SW 1271 (cell line): ENCODE measurements around the gene CDK16.

Experiments
- DNase-seq, 2 experiments: peaks; one replicate each; lab custom pipeline; 2025; lab: John Stamatoyannopoulos, UW

Gene CDK16

DNA sequence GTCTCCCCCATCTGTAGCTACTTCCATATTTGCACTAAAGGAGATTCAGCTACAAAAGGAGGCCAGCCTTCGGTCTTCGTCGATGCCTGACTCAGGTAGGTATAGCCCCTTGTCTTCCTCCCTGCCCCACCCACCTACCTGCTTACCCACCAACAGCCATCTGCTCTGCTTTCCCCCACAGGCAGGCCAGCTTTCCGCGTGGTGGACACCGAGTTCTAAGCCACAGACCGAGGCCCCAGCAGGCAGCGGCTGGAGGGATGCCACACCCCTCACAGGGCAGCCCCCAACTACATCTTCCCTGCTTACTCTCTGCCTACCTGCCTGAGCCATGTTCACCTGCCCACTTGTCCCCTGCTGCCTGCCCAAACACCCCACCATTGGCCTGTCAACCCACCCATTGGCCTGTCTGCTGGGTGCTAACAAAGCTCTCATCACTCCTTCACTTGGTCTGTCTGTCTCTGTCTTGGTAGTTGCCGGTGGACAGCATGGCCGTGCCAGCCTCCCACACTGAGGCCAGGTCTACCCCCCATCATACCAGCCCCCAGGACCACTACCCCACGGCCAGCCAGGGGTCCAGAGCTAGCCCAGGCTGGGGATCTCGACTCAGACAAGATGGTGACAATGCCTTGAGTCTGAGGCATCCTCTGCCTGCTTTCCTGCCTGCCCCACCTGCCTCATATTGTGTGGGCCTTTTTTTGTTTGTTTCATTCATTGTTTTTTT, 10.2 kb downstream of the CDK16 start:
- DNase-seq: no peak

DNA sequence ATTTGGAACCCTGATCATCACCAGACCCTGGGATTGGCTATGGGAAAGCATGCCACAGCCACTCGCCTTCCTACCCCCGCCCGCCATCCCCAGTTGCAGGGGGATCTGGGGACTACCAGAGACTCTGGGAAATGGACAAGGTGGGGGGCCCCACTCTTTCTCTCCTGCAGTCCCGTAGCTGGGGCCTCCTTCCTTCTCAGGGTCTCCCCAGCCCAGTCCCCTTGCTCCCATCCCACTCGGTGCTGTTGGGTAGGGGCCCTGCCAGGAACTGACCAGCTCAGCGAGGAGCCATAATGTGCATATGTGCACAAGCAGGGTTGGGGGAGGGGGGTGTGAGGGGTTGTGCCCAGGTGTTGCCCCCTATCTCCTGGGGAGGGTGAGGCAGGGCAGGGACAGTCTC, 10.9 kb downstream of the CDK16 start:
- no peak for DNase-seq

DNA sequence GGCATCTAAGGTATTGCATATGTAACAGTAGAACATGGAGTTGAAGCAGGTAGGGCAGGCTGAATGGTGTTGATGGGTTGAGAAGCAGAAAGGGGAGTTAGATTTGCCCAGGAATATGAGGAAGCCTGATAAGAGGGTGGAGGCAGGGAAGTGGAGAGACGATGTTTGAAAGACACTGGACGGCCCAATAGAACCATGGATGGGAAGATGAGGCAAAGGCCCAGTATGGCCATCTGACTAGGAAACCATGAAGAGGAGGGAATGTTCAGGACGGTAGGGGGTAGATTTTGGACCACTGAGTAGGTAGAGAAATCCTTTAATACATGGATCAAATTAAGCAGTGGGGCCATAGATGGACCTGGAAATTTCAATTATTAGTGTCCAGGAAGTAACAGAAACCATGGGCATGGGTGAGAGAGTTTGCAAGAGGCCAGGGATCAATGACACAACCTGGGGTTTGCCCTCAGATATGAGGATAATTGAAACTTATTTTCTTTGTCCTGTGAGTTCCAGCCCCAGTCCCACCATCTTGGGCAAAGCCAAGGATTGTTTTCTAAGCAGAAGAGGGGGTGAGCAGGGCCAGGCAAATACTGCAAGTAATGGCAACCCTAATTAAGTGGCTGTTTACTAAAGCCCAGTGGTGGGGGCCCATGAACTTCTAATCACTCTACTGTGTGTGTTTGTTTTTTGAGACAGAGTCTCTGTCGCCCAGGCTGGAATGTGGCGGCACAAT, 11.8 kb downstream of the CDK16 start:
- no peak for DNase-seq

DNA sequence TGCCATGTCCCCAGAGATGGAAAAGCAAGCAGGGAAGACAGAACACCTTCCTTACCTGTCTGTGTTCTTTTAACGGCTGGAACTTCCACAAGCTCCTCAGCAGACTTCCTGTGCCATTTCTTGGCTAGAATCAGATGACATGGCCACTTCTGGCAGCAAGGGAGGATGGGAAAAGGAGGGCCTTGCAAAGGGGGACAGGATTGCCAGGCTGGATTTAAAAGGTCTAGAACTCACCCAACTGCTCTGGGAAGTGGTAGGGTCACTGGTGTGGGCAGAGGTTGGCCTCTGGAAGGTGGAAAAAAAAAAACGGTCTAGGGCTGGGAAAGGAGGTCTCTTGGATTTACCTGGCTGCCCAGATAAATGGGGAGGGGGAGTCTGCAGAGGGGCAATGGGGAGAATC, 12.7 kb downstream of the CDK16 start:
- DNase-seq: no peak

DNA sequence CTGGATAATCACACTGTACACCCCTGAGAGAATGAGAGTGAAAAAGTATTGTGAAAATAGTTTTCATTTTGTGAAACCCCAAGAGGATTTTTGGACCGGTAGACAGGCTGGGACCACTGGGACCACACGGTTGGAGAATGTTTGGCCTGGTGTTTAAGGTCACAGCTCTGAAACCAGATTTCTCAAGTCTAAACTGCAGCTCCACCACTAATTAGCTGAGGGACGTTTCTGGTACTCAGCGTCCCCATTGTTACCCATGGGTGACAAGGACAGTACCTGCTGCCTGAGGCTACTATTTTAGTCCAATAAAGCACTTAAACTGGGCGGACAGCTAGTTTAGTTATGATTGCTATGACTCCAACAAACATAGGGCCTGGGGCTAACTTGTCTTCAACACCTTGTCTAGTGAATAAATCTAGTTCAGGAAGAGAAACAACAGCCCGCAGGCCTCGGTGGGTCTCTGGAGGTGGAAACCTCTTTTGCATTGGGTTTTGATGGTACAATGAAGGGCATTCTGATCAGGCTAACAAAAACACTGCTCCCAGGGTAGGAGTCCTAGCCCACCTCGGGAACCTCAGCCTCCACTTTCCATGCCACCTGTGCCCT, 13.8 kb downstream of the CDK16 start:
- no peak for DNase-seq

DNA sequence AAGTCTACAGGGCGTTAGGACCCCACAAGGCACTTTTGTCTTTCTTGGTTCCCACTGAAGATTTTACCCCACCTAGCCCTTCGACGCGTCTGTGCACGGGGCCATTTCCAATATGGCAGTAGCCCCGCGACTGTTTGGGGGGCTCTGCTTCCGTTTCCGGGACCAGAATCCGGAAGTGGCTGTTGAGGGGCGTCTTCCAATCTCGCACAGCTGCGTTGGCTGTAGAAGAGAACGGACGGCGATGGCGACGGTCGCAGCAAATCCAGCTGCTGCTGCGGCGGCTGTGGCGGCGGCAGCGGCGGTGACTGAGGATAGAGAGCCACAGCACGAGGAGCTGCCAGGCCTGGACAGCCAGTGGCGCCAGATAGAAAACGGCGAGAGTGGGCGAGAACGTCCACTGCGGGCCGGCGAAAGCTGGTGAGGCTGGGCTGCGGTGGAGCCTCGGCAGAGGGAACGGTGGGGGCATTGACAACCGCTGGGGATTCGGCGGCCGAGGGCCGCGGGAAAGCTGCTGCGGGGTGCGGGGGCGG, 14.4 kb downstream of the CDK16 start, which contains the start of gene USP11:
USP11 (plus strand) TSS at position 207 of the 530 bp plus-strand sequence; CDS start at position 242, 35 bp downstream.
- DNase-seq: peak in 1 of 2 experiments; percentile 11

DNA sequence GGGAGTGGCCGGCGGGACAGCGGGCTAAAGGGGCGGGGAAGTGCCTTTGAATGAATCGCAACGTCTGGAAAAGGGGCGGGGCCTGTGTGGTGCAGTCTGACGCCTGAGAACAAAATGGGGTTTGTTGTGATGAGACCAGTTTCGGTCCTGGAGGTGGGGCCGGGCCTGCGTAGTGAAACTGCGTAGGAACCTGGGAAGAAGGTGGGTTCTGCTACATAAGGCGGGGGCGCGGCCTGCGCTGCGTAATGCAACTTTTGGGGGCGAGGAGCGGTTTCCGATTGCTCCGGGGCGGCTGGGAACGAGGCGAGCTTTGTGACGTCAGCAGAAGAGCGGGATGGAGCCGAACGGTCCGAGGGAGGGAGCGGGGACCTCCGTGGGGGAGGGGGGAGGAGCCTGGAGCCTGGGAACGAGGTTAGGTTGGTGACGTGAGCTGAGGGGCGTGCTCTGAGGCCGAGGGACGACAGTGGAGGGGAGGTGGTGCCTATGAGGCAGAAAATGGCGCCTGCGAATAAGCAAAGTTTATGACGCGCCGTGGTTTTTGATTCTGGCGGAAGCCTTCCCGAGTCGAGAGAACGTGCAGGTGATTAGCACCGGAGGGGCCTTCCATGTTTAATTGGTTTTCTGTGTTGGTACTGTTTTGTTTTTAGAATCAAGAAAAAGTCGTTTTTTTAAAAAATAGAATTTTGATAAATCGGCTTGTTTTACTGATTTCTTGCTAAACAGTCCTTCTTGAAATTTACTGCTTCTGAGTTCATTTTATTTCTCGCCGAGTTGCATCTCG, 15.0 kb downstream of the CDK16 start:
- DNase-seq: peak; percentile 57 to 87

DNA sequence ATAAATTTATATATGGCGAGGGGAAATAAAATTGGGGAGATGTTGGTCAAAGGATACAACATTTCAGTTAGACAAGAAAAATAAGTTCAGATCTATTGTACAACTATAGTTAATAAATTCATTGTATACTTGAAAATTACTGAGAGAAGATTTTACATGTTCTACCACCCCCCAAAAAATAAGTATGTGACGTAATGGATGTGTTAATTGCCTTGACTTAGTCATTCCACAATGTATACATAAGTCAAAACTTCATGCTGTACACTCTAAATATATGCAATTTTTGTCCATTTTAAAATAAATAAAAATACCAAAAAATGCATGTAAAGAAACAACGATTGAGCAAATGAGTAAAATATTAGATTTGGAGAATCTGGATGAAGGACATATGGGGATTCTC, 16.1 kb downstream of the CDK16 start:
- no peak for DNase-seq

DNA sequence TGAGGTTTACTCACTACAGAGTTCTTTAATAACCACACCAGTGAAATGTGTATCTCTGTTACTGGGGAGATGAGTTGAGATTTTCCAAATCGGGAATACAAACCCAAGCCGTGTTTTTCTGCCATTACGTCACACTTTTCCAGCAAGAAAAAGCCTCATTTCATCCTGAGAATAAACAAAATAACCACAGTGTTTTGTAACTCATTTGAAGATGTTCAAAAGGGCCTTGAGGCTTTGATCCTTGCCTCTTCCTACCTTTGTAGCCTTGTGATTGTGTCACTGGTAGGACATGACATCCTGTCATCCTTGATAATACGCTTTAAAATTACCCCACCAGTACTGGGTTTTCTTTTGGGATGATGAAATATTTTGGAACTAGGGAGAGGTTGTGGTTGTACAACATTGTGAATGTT, 17.2 kb downstream of the CDK16 start:
- no peak for DNase-seq

DNA sequence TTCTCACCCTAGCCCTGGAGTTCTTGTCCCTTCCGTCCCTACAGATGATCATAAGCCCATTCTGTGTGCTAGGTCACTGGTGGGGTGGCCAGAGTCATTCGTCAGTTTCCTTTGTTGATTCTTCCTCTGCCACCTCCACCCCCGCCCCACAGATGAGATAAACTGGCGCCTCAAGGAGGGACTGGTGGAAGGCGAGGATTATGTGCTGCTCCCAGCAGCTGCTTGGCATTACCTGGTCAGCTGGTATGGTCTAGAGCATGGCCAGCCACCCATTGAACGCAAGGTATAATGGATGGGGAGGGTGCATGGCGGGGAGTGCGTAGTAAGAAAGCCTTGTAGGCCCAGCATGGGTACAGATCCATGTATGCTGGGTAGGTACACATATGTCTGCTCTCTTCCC, 20.7 kb downstream of the CDK16 start:
- DNase-seq: no peak

DNA sequence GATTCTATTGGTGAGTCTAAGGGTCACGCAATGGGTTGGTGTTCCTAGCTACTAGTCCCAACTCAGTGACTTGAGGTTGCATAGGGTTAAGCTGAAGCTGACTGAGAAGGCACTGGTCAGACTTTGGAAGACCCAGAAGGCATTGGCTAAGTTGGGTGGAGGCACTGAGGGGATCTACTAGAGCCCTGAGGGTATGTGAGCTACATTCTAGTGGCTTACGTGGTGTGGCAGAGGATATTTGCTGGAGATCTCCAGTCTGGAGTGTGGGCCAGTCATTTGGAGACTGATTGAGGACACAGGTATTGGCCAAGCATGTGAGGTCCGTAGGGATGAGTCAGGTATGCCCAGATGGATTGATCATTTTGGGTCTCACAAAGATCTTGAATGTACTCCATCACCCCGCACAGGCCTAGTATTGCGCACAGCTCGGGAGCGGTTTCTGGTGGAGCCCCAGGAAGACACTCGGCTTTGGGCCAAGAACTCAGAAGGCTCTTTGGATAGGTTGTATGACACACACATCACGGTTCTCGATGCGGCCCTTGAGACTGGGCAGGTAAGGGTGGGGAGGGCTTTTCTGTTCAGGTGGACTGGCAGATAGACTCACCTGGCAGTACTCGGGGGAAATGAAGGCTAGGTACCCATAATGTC, 21.5 kb downstream of the CDK16 start:
- no peak for DNase-seq

DNA sequence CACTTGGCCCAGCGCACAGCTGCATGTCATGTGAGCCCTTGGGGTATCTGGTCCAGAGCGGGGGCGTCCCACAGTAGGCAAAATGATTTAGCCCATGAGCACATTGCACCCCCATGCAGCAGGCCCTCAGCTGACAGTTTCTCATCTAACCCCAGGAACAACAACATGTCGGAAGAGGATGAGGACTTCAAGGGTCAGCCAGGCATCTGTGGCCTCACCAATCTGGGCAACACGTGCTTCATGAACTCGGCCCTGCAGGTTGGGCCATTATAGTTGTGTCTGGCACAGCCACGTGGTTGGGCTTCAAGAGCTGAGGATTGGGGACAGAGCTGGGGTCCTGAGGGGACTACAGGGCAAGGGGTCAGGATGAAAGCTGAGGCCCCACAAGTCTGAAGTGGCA, 22.1 kb downstream of the CDK16 start:
- DNase-seq: no peak

DNA sequence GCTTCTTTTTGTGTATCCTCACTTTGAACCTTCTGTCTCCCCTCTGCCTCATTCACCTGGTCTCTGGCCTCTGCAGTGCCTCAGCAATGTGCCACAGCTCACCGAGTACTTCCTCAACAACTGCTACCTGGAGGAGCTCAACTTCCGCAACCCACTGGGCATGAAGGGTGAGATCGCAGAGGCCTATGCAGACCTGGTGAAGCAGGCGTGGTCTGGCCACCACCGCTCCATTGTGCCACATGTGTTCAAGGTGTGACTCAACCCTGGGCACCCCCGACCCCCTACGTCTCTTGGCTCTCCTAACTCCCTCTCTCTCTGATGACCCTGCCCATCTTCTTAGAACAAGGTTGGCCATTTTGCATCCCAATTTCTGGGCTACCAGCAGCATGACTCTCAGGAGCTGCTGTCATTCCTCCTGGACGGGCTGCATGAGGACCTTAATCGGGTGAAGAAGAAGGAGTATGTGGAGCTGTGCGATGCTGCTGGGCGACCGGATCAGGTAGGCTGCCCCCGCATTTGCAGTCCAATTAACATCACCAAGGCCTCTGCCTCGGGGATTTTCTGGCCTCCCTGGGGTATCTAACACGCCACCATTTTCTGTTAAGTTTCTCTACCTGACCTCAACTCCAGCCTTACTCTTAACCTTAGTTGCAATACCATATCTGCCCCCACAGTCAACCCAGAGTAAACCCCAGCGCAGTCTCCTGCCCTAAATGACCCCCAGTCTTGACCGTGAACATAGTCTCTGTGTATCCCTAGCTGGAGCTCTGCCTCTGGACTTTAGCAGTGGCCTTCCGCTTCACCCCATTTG, 22.9 kb downstream of the CDK16 start:
- no peak for DNase-seq

DNA sequence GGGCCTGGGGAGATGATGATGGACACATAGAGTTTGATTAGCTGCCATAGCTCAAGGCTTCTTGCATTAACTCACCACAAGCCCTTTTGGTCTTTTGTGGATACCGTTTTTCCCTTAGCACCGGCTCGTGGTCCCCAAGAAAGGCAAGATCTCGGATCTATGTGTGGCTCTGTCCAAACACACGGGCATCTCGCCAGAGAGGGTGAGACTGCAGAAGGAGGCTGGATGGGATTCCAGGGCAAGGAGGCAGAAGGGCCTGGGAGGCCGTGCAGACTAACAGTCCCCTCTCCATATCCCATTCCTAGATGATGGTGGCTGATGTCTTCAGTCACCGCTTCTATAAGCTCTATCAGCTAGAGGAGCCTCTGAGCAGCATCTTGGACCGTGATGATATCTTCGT, 23.8 kb downstream of the CDK16 start:
- DNase-seq: no peak

DNA sequence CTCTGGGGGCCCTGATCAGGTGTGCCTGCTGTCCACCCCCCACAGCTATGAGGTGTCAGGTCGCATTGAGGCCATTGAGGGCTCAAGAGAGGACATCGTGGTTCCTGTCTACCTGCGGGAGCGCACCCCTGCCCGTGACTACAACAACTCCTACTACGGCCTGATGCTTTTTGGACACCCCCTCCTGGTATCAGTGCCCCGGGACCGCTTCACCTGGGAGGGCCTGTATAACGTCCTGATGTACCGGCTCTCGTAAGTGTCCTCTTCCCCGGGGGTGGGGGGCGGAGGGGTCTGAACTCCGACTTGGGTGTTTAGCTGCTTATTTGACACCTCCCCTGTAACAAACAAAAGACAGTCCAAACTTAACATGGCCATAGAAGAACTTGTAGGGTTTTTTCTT, 24.9 kb downstream of the CDK16 start:
- DNase-seq: no peak

DNA sequence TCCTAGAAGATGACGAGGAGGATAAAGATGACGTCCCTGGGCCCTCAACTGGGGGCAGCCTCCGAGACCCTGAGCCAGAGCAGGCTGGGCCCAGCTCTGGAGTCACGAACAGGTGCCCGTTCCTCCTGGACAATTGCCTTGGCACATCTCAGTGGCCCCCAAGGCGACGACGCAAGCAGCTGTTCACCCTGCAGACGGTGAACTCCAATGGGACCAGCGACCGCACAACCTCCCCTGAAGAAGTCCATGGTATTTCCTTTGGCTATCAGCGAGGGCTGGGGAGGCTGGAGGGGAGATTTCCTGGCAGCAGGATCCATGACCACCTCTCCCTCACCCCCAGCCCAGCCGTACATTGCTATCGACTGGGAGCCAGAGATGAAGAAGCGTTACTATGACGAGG, 26.2 kb downstream of the CDK16 start:
- DNase-seq: no peak

DNA sequence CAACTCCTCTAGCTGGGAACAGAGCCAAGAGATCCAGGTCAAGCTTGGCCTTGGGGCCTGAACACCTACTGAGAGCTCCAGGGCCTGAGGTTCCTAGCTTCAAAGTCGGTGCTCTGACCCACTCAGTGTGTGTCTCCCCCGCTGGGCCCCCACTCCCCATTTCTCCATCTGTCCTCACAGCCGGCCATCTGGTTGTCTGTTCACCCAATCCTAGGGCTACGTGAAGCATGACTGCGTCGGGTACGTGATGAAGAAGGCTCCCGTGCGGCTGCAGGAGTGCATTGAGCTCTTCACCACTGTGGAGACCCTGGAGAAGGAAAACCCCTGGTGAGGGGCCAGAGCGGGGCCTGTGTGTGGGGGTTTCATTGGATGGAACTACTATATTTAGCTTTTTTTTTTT, 26.7 kb downstream of the CDK16 start:
- no peak for DNase-seq

DNA sequence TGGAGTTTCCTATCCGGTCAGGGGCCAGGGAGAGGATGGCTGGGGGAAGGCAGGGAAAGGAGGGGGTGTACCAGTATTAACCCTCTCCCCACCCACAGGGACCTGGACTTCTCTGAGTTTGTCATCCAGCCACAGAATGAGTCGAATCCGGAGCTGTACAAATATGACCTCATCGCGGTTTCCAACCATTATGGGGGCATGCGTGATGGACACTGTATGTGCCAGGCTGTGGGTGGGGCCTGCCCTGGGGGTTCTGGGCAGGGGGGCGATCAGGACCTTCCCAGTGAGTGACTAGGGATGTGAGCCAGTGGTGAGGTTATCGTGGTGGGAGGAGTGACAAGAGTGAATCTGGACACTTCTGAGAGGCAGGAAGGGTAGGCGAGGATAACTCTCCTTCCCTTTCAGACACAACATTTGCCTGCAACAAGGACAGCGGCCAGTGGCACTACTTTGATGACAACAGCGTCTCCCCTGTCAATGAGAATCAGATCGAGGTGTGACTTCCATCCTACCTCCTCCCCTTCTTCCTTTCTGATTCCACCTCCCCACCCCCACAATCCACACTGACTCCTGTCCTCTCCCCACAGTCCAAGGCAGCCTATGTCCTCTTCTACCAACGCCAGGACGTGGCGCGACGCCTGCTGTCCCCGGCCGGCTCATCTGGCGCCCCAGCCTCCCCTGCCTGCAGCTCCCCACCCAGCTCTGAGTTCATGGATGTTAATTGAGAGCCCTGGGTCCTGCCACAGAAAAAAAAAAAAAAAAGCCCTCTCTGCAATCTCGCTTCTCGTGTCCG, 28.9 kb downstream of the CDK16 start:
- no peak for DNase-seq

DNA sequence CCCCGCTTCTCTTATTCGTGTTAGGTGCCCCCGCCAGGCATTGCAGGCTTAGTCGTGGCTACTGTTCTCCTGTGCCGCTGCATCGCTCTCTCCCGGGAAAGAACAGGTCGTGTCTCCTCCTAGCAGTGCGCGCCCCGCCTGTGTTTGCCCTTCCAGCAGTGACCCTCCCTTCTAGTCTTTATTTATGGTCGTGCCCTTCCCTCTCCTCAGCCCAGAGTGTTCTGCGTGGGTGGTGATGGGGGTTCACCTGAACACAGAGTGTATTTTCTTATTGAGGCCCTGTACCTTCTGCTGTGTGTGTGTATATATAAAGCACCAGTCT, 29.5 kb downstream of the CDK16 start:
- no peak for DNase-seq

DNA sequence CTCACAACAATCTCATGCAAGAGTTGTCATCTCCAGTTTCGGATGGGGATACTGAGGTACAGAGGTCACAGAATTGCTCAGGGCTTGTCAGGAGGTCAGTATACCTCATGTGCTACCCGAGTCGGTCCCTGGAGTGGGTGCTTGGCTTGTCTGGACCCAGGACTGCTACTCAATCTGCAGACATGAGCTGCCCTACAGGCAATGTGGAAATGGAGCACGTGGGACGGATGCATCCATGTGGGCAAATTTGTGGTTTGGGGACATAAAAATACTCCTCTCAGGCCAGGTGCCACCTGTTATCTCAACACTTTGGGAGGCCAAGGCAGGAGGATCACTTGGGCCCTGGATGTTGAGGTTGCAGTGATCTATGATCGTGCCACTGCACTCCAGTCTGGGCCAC, 30.1 kb downstream of the CDK16 start:
- no peak for DNase-seq
